Fibroblast of the aortic adventitia (primary cell): ENCODE data around the gene IRF4. TPM values are rescaled to one million over a fixed set of nuclear protein-coding genes. Genes with fewer than 3 reads are reported as not detected.

ENCODE experiments used
- DNase-seq: peaks from one replicate; pipeline ENCODE4 v3.0.0-alpha.2; 2010; ENCODE audit warnings: low read depth
- H3K4me3 ChIP-seq: 2 replicates; pipeline ENCODE4 v1.5.1; 2011; ENCODE audit warnings: low read depth, mild to moderate bottlenecking, control low read depth, low read length, moderate library complexity
- total RNA-seq: library from RNA; depleted of rRNA; stranded (reverse); fragments of >200 nt; gene quantifications from 2 replicates; pipeline ENCODE4 v1.2.3, GENCODE V29; 2012; ENCODE audit warnings: low replicate concordance
- TF ChIP-seq, protein P1 (sequence below): IDR thresholded peaks from 2 replicates; pipeline ENCODE4 v1.5.1; 2011; ENCODE audit warnings: mild to moderate bottlenecking, low read length, control low read depth, inconsistent platforms; ENCODE audit not compliant: insufficient read depth

The IRF4 gene
- total RNA-seq, 1 donor, result 2.3 TPM

DNA sequence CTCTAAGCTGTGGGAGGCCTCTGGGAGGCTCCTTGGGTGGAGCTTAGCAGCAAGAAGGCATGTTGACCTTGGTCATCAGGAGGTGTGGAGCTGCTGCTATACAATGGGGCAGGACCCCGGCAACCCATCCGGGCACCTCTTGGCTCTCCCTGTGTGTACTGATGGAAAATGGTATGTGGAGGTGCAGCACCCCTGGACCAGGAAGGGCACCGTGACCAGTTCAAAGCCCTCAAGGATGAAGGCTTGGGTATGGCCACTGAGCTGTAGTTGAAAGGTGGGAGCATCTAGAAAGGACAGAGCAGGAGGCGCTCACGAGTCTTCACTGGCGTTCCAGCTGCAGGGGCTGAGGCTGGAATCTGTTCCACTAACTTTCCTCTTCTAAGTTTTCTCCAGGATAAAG, 6.7 kb upstream of the IRF4 start:
- TF ChIP-seq, protein P1, sequence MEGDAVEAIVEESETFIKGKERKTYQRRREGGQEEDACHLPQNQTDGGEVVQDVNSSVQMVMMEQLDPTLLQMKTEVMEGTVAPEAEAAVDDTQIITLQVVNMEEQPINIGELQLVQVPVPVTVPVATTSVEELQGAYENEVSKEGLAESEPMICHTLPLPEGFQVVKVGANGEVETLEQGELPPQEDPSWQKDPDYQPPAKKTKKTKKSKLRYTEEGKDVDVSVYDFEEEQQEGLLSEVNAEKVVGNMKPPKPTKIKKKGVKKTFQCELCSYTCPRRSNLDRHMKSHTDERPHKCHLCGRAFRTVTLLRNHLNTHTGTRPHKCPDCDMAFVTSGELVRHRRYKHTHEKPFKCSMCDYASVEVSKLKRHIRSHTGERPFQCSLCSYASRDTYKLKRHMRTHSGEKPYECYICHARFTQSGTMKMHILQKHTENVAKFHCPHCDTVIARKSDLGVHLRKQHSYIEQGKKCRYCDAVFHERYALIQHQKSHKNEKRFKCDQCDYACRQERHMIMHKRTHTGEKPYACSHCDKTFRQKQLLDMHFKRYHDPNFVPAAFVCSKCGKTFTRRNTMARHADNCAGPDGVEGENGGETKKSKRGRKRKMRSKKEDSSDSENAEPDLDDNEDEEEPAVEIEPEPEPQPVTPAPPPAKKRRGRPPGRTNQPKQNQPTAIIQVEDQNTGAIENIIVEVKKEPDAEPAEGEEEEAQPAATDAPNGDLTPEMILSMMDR, result no peak
- no peak for DNase-seq
- H3K4me3 ChIP-seq, result no peak overlapping the region

DNA sequence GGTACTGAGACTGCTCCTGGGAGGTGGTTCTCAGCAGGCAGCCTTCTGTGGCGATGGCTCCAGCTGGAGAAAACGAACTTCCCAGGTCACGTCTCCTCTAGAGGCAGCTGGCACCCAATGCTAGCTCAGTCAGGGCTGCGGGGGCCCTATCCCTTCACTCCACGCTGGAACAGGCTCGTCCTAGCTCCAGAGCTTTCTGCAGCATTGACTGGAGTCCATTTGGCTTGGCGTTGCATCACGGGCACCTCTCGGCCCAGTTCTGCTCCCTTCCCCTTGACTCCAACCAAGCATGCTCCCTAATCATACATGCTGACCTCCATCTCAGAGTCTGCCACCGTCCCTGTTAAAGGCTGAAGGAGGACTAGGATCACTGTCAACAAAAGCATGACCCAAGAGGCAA, 5.9 kb upstream of the IRF4 start:
- TF ChIP-seq, protein P1, result no peak
- no peak for DNase-seq
- no peak overlapping the region for H3K4me3 ChIP-seq

DNA sequence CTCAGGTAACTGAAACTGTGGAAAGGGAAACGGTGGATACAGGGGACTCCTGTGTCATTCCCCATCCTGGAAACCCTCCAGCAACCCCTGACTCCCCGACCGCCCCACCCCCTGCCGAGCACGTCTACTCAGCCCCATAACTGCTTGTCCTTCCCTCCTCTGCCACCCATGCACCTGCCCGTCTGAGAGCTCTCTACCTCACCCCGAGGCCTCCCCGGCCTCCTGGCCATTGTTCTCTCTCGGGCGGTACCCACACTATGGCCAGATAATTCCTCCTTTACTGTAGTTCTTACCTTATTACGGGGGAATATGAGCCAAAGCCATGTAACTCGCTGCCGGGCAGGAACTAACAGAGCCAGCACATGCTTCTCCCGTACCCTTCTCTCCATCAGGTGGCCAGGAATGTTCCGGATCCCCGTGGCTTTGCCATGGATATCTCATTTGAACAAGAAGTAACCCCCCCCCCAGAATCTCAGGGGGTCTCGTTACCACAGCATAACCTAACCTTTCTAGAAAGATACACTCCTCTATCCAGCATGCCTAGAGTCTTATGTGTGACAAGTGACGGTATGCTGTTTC, 4.8 kb upstream of the IRF4 start:
- DNase-seq, result no peak
- TF ChIP-seq, protein P1, result no peak
- no peak overlapping the region for H3K4me3 ChIP-seq

DNA sequence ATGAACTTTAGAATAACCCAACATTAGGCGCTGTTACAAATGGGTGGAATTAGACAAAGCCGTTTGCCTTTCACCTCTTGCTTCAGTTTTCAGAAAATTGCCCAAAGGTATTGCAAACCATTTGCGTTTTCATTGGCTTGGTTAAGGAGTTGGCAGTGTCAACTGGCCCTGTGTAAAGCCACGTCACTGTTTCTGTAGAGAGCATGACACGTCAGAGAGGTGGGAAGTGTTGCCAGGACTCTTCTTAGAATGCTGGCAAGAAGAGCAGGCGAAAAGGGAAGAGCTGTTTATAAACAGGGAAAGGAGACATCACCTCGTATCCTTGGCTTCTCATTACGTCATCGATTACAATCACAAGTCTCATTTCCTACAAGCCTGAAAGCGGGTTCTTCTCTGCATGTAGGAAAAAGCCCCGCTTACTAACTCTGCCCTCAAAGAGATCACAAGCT, 4.2 kb upstream of the IRF4 start:
- TF ChIP-seq, protein P1, result no peak
- no peak overlapping the region for H3K4me3 ChIP-seq
- DNase-seq, result peak; percentile 74

DNA sequence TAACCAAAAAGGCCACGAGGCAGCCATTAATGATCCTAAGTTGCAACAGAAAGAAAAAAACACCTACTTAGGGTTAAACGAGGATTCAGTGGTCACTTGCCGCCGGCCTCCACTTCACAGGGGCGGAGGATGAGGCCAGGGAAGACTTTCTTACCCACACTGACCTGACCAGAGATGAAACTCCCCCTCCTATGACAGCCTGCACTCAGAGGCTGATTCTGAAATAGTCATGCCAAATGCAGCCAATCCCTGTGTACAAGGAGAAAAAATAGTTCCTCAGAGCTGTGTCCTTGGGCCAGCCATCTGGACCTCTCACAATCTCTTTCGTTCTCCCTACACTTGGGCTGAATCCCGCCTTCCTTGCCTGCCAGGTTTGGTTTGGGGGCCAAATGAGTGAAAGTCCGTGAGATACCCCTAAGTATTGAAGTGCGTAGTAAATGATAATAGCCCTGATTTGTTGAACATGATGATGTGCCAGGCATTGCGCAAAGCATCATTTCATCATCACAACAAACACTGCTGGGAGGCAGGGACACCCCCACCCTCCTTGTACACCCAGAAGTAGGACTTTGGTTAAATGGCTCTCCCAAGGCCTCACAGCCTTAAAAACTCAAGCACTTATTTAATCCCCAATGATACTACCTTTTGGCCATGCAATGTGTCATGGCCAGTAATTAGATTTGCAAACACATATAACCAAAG, 3.2 kb upstream of the IRF4 start:
- TF ChIP-seq, protein P1, result no peak

DNA sequence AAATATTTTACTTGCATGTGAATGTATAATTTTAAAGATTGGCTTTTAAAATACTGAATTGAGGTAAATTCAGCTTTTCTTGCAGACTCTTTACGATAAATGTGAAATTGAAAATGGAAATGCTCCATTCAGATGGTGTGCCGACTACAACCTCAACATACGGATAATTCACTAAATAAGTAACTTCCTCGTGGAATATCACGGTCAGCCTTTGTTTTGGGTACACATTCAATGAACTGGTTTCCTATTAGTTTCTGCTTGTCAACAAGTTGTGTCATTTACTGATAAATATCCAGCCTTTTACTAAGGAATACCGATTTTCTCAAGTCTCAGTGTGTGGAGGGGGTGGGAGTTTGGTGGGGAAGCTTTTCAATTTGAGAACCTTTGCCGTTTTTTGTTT, 2.4 kb upstream of the IRF4 start:
- DNase-seq, result no peak
- no peak overlapping the region for H3K4me3 ChIP-seq
- TF ChIP-seq, protein P1, result no peak

More for the DNA sequence above, 3.2 kb upstream of the IRF4 start:
- no peak for DNase-seq
- H3K4me3 ChIP-seq, result no peak overlapping the region
